ENCODE measurements around the gene RAB11FIP4.

RAB11FIP4 gene

DNA sequence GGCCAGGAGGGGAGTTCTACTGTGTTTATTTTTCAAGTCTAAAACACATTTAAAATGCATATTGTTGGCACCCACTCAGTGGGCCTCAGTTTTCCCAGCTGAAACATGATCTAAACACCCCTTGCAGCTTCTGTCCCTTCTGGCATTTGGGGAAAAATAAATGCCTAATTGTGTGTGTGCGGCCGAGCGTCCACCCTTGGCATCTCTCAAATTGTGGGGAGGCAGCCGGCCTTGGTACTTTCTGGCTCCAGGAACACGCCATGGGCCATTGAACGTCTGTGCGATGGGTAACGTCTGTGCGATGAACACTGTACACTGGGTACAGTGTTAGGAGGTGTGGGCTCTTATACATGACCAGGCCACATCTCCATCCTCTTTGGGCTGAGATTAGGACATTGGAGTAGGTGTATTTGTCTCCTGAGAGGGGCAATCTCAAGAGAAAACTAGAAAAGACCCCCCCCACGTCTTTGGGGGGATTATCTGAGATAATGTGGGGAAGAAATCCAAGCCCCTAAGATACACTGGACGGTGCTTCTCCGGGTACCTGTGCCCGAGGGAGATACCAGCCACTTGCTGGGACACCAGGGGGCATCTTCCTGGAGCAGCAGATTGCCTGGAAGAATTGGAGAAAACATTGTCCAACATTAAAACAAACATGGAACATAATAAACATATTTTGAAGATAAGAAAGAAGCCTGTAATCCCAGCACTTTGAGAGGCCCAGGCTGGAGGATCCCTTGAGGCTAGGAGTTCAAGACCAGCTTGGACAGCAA, 54.9 kb downstream of the RAB11FIP4 start:
- H3K4me1 ChIP-seq (ENCODE audit: control insufficient read depth, low read length): no peaks in the 10 kb centered on the region; the same call in 1 of the 2 replicates
- H3K36me3 ChIP-seq (ENCODE audit: control insufficient read depth, low read length): no peaks in the 10 kb centered on the region
- H3F3A ChIP-seq (ENCODE audit: control insufficient read depth, insufficient read depth): no peaks in the 10 kb centered on the region
- H3K27ac ChIP-seq (ENCODE audit: low read depth, low read length): no peak overlapping the region
- no peak overlapping the region for H3K4me2 ChIP-seq (ENCODE audit: low read length)
- H4K20me1 ChIP-seq (ENCODE audit: control insufficient read depth, insufficient read depth, low read depth, low read length): no peaks in the 10 kb centered on the region
- H3K4me3 ChIP-seq (ENCODE audit: low read length): no peak overlapping the region
- no peaks in the 10 kb centered on the region for H3K79me2 ChIP-seq (ENCODE audit: control insufficient read depth, low read length)
- TF ChIP-seq CTCF (IDR thresholded peaks at IDR 0.05; ENCODE audit: low read depth, low read length, poor library complexity, severe bottlenecking): no peak
- TF ChIP-seq EZH2phosphoT487 (IDR thresholded peaks at IDR 0.05; ENCODE audit: borderline replicate concordance, low read length): no peak
- H3K9me2 ChIP-seq (replicated peaks; ENCODE audit: control insufficient read depth, low read length): no peaks in the 10 kb centered on the region
- H3K27me3 ChIP-seq (ENCODE audit: control insufficient read depth, low read length): no peaks in the 10 kb centered on the region
- no peaks in the 10 kb centered on the region for H3K9me3 ChIP-seq (ENCODE audit: control insufficient read depth, insufficient read depth, low read length)

GRCh38 chr17:31448467-31449077, 57.1 kb downstream of the RAB11FIP4 start:
- Histone ChIP-seq H3K9me2 (replicated peaks; ENCODE audit: control insufficient read depth, low read length) (no peaks in the 10 kb centered on the region), H3F3A (ENCODE audit: control insufficient read depth, insufficient read depth) (no peaks in the 10 kb centered on the region), H4K20me1 (ENCODE audit: control insufficient read depth, insufficient read depth, low read depth, low read length) (no peaks in the 10 kb centered on the region), H3K79me2 (ENCODE audit: control insufficient read depth, low read length) (no peaks in the 10 kb centered on the region), H3K9me3 (ENCODE audit: control insufficient read depth, insufficient read depth, low read length) (no peaks in the 10 kb centered on the region), H3K27me3 (ENCODE audit: control insufficient read depth, low read length) (no peaks in the 10 kb centered on the region), H3K4me1 (ENCODE audit: control insufficient read depth, low read length) (no peaks in the 10 kb centered on the region; the same call in 1 of the 2 replicates), H3K27ac (ENCODE audit: low read depth, low read length) (no peak overlapping the region), H3K36me3 (ENCODE audit: control insufficient read depth, low read length) (no peaks in the 10 kb centered on the region), H3K4me2 (ENCODE audit: low read length) (no peak overlapping the region), H3K4me3 (ENCODE audit: low read length) (no peak overlapping the region)
- TF ChIP-seq EZH2phosphoT487 (IDR thresholded peaks at IDR 0.05; ENCODE audit: borderline replicate concordance, low read length): no peak
- no peak for TF ChIP-seq CTCF (IDR thresholded peaks at IDR 0.05; ENCODE audit: low read depth, low read length, poor library complexity, severe bottlenecking)

GRCh38 chr17:31449111-31449510, 57.6 kb downstream of the RAB11FIP4 start:
- H3K27ac ChIP-seq (ENCODE audit: low read depth, low read length): no peak overlapping the region
- no peaks in the 10 kb centered on the region for H3F3A ChIP-seq (ENCODE audit: control insufficient read depth, insufficient read depth)
- no peaks in the 10 kb centered on the region for H4K20me1 ChIP-seq (ENCODE audit: control insufficient read depth, insufficient read depth, low read depth, low read length)
- H3K4me1 ChIP-seq (ENCODE audit: control insufficient read depth, low read length): no peaks in the 10 kb centered on the region; the same call in 1 of the 2 replicates
- H3K9me2 ChIP-seq (replicated peaks; ENCODE audit: control insufficient read depth, low read length): no peaks in the 10 kb centered on the region
- no peaks in the 10 kb centered on the region for H3K36me3 ChIP-seq (ENCODE audit: control insufficient read depth, low read length)
- no peaks in the 10 kb centered on the region for H3K79me2 ChIP-seq (ENCODE audit: control insufficient read depth, low read length)
- no peaks in the 10 kb centered on the region for H3K9me3 ChIP-seq (ENCODE audit: control insufficient read depth, insufficient read depth, low read length)
- H3K27me3 ChIP-seq (ENCODE audit: control insufficient read depth, low read length): no peaks in the 10 kb centered on the region
- H3K4me3 ChIP-seq (ENCODE audit: low read length): no peak overlapping the region
- no peak for TF ChIP-seq CTCF (IDR thresholded peaks at IDR 0.05; ENCODE audit: low read depth, low read length, poor library complexity, severe bottlenecking)
- no peak for TF ChIP-seq EZH2phosphoT487 (IDR thresholded peaks at IDR 0.05; ENCODE audit: borderline replicate concordance, low read length)
- no peak overlapping the region for H3K4me2 ChIP-seq (ENCODE audit: low read length)
